Thyroid gland (tissue), 4 donors: Measurements from ENCODE around the gene C8A.

ENCODE experiments used
- POLR2A ChIP-seq, 2 donors: fragments of 450-650 bp; IDR thresholded peaks; one replicate each; pipeline ENCODE4 v1.6.1; 2017; ENCODE audit warnings: antibody characterized with exemption in 2 of 2, mild to moderate bottlenecking in 2 of 2, moderate library complexity in 1 of 2
- TF ChIP-seq, protein P1 (sequence below), 6 experiments: fragments of 200-600 bp in 3 of 6; fragments of 450-650 bp in 3 of 6; sonication (generic) in 3 of 6; IDR thresholded peaks; one replicate each; pipeline ENCODE4 v1.5.1; 2016 to 2019; ENCODE audit warnings: antibody characterized with exemption in 6 of 6, mild to moderate bottlenecking in 2 of 6, inconsistent platforms in 1 of 6, moderate library complexity in 1 of 6

DNA sequence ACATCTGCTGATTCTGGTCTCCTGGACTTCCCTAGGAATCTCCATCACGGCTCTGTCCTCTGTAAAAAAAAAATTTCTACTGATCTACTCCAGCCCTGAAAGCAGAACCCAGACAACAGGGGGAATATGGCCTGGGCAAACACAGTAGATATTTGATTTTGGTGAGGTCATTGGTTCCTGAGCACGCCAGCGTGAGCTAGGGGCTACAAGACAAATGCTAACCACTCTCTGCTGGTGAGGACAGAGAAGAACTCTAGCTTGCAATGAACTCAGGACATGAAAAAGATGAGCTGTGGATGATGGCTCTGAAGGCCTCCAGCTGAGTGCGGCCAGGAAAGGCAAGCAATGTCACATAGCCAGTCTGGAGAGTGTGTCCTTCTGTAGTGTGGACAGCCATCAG is 18.2 kb upstream of the C8A start:
- no peak for TF ChIP-seq POLR2A (IDR thresholded peaks at IDR 0.05)
- TF ChIP-seq, protein P1, sequence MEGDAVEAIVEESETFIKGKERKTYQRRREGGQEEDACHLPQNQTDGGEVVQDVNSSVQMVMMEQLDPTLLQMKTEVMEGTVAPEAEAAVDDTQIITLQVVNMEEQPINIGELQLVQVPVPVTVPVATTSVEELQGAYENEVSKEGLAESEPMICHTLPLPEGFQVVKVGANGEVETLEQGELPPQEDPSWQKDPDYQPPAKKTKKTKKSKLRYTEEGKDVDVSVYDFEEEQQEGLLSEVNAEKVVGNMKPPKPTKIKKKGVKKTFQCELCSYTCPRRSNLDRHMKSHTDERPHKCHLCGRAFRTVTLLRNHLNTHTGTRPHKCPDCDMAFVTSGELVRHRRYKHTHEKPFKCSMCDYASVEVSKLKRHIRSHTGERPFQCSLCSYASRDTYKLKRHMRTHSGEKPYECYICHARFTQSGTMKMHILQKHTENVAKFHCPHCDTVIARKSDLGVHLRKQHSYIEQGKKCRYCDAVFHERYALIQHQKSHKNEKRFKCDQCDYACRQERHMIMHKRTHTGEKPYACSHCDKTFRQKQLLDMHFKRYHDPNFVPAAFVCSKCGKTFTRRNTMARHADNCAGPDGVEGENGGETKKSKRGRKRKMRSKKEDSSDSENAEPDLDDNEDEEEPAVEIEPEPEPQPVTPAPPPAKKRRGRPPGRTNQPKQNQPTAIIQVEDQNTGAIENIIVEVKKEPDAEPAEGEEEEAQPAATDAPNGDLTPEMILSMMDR (IDR thresholded peaks at IDR 0.05): no peak
